ENCODE measurements around the gene PLEKHF1.

Gene PLEKHF1

DNA sequence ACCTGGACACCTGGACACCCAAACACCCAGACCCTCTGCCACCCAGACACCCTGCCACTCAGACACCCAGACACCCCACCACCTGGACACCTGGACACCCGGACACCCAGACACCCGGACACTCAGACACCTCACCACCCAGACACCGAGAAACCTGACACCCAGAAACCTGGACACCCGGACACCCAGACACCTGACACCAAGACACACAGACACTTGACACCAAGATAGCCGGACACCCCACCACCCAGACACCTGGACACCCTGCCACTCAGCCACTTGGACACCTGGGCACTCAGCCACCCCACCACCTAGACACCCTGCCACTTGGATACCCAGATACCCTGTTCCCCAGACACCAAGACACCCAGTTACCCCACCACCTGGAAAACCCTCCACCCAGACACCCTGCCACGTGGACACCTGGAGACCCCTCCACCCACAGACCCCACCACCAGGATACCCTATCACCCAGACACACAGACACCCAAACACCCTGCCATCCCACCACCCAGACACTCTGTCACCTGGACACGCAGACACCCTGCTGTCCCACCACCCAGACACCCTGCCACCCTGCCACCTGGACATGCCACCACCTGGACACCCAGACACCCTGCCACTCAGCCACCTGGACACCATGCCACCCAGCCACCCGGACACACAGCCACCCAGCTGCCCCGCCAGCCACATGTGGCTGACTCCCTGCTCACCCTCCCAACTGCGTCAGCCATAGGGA lies 32.4 kb downstream of the PLEKHF1 start:
- in situ Hi-C loops (cut with MboI; ENCODE audit: low sequenced_read_pairs) = no loop called here

DNA sequence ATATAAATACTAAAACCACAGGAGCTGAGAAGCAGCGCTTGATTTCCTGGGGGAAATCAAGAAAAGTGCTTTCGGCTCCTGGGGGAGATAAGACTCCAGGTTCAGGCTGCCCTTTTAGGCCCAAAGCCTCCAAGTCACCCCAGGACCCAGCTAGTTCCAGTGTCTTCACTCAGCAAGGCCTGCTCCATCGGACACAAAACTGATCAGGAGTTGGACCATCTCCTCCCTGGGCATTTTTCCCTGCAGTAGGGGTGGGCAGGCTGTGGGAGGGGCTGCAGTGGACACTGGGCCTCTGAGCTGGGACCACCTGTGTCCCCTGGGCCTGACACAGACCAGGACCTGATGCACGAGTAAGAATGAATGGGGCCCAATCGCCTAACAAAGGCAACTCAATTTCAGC lies 34.6 kb downstream of the PLEKHF1 start:
- in situ Hi-C loops (cut with MboI; ENCODE audit: low sequenced_read_pairs) = loop anchor here (25.0 kb wide), 1 partner anchor 413 kb away; no protein-coding TSS in a partner anchor

DNA sequence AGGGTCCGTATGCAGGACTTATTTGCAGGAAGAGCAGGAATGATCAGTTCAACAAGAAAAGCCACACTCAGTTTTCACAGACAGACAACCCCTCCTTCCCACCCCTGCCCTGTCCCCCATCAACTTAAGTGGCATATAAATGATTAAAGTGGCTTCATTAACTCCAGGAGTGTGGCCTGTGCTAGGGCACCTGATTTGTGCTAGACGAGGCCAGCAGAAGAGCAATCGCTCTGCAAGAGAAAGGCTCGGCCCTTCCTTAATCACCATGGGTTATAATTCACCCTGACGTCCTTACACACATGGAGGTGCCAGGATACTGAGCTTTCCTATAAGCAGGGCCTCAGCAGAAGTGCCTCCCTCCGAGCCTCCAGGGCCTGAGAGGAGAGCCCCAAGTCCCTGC lies 35.2 kb downstream of the PLEKHF1 start:
- in situ Hi-C loops (cut with MboI; ENCODE audit: low sequenced_read_pairs) = loop anchor here (25.0 kb wide), 1 partner anchor 413 kb away; no protein-coding TSS in a partner anchor

DNA sequence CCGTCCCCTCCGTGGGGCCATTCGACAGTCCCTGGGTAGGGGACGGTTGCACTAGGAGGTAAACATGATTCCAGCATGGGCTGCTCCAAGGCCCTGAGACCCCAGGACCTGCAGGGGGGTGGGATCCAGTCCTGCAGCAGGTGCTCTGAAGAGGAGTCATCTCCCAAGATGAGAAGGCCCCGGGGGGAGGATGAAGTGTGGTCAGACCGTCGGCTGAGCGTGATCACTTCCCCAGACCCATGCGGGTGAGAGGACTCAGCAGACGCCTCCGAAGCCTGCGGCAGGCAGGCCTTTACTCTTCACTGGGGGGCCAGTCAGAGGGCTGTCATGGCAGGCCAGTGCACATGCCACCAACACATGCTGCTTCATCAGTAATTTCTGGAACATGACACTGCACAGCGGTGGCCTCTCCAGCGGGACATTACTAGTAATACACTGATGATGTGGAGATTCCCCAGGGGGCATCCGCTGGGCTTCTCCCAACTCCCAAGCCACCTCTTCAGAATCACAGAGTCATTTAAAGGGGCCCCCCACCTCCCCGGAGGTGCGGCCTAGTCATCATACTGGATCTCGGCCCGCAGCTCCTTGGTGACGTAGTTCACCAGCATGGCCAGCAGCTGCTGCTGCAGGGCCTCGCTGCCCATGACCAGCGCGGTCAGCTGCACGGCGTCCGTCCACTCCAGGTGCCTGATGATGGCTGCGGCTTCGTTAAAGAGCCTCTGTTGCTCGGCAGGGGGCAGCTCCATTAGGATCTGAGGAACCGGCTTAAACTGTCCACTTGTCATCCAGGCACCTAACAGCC lies 37.1 kb downstream of the PLEKHF1 start:
- in situ Hi-C loops (cut with MboI; ENCODE audit: low sequenced_read_pairs) = loop anchor here (25.0 kb wide), 1 partner anchor 415 kb away; no protein-coding TSS in a partner anchor

DNA sequence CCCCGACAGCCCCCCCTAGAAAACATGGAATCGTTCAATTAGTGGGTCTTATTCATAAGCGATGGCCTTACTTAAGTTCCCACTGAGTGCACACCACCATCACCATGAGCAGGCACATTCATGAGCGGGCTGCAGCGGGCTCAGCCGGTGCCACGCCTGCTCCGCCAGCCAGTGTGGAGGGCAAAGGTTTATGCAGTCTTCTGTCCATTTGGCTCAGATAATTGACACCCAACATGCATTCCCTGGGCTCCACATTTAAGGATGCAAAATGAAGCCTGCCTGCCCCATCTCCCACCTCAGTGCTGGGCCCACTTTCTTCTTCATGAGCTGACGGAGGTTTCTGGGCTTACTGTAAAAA lies 37.7 kb downstream of the PLEKHF1 start:
- in situ Hi-C loops (cut with MboI; ENCODE audit: low sequenced_read_pairs) = loop anchor here (25.0 kb wide), 1 partner anchor 416 kb away; no protein-coding TSS in a partner anchor

DNA sequence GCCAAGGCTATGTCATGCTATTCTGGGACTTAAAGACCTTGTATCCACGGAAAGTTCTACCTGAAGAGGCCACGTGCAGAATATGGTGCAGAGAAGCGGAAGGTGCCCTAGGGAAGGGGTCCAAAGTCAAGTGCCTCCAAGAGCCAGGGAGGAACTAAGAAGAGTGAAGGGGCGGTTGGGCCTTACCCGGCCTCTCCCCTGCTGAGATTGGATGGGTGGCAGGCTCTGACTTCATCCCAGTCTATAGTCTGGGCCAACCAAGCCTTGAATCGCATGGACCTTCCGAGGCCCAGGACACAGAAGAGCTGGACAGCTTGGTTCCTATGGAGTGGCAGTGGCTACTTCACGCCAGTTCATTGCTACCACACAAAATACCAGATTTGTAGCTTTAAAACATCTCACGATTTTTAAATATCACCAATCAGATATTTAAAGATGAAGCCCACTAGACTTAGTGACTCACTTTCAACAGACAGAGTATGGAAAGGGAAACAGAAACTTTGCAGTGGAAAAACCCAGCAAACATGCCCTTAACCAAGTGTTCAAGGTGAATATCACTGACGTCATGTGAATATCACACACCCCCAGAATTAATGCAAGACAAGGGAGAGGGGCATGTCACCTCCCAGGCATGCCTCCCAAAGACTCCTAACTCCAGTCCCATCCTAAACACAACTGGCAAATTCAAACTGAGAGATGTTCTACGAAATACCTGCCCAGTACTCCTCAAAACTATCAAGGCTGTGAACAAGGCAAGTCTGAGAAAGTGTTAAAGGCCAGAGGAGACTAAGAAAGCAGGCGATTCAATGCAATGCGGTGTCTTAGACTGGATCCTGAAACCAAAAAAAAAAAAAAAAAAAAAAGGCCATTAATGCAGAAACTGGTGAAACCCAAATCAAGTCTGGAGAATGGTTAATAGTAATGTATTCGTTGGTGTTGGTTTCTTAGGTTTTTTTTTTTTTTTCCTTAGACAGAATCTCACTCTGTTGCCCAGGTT lies 39.6 kb downstream of the PLEKHF1 start:
- in situ Hi-C loops (cut with MboI; ENCODE audit: low sequenced_read_pairs) = loop anchor here (25.0 kb wide), 1 partner anchor 418 kb away; no protein-coding TSS in a partner anchor

DNA sequence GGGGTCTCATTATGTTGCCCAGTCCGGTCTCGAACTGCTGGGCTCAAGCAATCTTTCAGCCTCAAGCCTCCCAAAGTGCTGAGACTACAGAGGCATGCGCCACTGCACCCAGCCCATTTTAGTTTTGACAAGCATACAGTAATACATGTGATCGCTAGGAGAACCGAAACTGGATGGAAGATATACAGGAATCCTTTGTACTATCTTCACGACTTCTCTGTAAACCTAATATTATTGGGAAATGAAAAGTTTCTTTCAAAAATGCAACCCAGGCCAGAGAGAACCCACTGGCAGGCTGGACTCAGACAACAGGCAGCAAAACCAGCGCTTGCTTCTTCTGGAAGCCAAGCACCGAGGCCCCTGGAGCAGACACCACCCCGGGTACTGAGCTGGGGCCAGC lies 40.4 kb downstream of the PLEKHF1 start:
- in situ Hi-C loops (cut with MboI; ENCODE audit: low sequenced_read_pairs) = loop anchor here (25.0 kb wide), 1 partner anchor 418 kb away; no protein-coding TSS in a partner anchor

DNA sequence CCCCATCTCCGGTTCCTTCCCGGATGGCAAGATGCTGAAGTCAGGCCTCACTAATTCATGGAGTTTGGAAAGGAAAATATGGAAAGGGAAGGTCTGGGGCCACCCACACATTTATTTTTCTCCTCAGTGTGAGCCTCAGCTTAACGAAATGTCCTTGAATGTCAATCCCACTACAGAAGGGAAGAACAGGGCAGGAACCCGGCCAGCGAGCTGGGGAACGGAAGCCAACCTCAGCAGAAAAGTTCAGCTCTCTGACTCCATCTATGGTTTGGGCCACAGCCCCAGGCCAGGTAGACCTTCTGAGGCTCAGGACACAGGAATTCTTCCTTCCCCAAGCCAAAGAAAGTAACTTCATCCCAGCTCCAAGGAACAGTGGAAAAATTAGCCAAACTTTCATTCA lies 41.4 kb downstream of the PLEKHF1 start:
- in situ Hi-C loops (cut with MboI; ENCODE audit: low sequenced_read_pairs) = loop anchor here (25.0 kb wide), 1 partner anchor 419 kb away; no protein-coding TSS in a partner anchor

DNA sequence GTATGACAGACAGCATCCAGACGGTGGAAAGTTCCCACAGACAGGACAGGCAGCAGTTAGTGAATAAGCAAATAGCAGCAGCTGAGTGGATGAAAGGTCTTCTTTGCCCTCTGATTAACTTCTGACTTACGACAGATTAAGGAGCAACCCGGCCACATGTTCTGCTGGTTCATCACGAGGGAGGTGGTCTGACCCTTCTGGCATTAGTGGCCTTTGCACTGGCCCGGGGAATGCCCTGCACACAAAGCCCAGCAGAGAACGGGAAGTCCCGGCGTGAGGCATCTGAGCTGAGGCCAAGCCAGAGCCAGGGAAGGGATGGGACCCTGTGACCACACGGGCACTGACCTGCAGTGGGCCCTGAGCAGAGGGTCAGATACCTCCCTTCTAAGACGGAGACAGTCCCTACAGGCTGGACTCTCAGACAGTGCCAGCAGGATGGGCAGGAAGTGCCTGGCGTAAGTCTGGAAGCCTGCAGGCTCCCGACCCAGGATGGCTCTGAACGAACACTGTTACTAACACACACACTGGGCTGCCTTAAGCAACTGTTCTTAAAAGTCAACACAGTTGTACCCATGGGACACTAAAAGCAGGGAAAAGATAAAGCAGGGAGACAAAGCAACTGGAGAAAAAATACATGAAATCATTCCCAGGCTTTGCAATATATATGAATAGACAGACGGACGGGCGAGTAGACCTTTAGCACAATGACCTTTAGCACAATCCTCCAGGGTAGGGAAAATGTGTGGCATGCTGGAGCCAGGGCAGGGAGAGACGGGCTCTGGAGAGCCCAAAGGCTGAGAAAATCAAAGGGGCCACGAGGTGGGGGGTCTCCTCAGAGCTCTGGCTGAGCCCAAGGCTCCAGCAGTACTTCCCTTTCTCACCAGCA lies 43.5 kb downstream of the PLEKHF1 start:
- in situ Hi-C loops (cut with MboI; ENCODE audit: low sequenced_read_pairs) = loop anchor here (25.0 kb wide), 1 partner anchor 421 kb away; no protein-coding TSS in a partner anchor

DNA sequence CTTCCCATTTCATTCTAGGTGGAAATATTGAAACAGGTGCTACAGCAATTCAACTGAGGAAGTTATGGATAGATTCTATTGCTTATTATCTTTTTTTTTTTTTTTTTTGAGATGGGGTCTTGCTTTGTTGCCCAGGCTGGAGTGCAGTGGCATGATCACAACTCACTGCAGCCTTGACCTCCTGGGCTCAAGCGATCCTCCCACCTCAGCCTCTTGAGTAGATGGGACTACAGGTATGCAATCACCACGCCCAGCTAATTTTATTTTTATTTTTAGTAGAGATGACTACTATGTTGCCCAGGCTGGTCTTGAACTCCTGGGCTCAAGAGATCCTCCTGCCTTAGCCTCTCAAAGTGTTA lies 44.2 kb downstream of the PLEKHF1 start:
- in situ Hi-C loops (cut with MboI; ENCODE audit: low sequenced_read_pairs) = loop anchor here (25.0 kb wide), 1 partner anchor 422 kb away; no protein-coding TSS in a partner anchor

DNA sequence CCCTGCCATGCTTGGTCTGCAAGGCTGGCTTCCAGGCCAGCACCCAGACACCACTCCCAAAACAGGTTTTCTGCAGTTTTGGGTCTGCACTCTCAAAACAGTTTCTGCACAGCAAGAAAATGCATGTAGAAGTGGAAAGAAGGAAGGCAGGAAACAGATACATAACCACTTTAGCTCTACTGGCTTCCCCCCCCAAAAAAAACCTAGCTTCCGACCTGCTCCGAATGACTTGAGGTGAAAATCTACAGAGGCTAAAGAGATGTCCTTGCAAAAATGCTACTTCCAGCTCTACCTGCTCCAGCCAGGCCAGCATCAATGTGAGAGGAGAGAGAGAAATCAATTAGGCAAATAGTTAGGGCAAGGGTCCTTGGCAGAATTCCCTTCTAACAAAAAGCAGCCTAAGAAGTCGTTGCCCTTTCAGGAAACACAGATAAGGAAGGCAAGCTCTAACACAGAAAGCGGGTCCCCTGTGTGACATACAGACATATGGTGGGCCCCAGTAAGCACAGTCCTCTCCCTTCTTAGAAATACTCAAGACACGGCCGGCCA lies 46.4 kb downstream of the PLEKHF1 start:
- in situ Hi-C loops (cut with MboI; ENCODE audit: low sequenced_read_pairs) = loop anchor here (25.0 kb wide), 1 partner anchor 424 kb away; no protein-coding TSS in a partner anchor

DNA sequence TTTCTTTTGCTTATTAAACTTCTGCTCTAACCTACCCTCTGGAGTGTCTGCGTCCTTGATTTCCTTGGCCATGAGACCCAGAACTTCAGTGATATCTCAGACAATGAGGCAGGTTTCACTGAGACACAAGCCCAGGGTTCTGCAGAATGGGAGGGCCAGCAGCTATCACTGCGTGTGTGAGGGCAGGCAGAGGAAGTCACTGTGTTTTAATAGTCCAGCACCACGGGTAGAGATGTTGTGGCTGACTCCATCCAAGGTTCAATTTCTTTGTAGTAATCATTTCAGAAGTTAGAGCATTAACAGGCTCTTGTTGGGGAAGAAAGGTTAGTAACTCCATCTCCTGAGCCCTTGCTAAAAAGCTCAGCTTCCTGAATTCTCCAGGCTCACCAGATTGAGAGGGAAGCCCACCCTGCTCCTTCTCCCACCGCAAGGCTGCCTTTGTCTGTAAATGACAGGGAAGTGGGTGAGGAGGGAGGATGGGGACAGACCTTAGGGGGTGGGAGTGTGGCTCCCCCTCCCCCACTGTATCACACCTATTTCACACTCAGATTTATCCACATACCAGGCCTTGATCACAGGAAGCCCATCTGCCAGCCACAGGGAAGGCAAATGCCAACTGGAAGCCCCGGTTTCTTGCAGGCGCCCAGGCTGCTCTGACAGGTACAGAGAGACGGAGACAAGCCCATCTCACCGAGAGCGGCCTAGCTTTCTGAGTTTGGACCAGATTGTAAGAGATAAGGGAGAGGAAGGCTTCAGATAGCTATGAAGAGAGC lies 47.7 kb downstream of the PLEKHF1 start:
- in situ Hi-C loops (cut with MboI; ENCODE audit: low sequenced_read_pairs) = loop anchor here (25.0 kb wide), 1 partner anchor 426 kb away; no protein-coding TSS in a partner anchor

DNA sequence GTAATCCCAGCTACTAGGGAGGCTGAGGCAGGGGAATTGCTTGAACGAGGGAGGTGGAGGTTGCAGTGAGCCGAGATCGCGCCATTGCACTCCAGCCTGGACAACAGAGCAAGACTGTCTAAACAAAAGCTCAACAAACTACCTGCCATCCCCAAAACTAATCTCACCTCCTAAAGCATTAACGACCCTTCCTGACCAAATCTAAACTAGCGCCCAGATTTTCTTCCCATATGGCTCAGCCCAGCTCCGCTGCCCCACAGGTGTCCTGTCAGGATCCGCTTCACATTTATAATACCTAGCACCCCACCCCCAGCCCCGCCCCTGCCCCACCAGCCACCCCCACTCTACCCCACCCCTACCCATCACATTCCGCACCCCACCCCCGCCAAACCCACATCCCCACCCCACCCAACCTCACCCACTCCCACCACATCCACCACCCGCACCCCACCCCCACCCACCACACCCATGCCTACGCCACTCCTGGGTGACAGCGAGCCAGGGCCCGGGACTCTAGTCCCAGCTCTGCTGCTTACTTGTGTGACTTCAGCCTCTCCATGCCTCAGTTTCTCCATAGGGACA lies 49.2 kb downstream of the PLEKHF1 start:
- in situ Hi-C loops (cut with MboI; ENCODE audit: low sequenced_read_pairs) = loop anchor here (25.0 kb wide), 1 partner anchor 427 kb away; no protein-coding TSS in a partner anchor

DNA sequence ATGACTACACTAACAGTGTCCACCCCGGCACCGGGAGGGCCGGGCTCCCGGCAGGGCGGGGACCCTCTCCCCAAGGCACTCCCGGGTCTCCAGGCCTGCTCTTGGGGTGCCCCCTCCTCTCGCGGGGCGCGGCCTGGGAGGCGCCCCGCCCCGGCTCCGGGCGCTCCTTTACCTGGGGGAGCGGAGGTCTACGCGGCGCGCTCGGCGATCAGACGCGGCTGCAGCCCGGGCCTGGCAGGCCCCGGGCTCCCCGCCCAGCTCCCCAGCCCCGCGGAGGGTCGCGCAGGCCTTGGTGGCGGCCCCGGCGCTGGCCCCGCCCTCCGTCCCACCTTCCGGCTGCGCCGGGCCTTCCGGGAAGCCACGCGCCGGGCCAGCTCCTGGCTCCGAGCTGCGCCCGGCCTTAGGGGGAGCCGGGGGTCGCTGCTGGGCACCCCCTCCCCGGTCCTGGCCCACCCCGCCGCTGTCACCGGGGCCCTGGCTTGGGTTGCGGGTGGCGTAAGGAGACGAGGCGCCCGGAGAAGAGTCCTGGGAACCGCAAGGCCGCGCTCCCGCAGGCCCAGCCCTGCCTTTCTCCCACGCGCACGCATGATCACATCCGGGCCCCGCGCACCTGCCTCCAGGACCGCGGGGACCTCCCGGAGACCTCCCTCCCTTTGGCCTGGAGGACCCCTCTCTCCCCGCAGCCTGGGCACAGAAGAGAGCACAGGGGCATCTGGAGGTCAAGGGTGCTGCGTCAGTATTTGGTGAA lies 49.9 kb downstream of the PLEKHF1 start, which contains the start of gene C19orf12:
TSS of gene C19orf12 (minus strand) at position 309 of the 748 bp plus-strand sequence. CDS start 6,848 bp downstream, outside the sequence.
- in situ Hi-C loops (cut with MboI; ENCODE audit: low sequenced_read_pairs) = loop anchor here (25.0 kb wide), 1 partner anchor 428 kb away; no protein-coding TSS in a partner anchor

DNA sequence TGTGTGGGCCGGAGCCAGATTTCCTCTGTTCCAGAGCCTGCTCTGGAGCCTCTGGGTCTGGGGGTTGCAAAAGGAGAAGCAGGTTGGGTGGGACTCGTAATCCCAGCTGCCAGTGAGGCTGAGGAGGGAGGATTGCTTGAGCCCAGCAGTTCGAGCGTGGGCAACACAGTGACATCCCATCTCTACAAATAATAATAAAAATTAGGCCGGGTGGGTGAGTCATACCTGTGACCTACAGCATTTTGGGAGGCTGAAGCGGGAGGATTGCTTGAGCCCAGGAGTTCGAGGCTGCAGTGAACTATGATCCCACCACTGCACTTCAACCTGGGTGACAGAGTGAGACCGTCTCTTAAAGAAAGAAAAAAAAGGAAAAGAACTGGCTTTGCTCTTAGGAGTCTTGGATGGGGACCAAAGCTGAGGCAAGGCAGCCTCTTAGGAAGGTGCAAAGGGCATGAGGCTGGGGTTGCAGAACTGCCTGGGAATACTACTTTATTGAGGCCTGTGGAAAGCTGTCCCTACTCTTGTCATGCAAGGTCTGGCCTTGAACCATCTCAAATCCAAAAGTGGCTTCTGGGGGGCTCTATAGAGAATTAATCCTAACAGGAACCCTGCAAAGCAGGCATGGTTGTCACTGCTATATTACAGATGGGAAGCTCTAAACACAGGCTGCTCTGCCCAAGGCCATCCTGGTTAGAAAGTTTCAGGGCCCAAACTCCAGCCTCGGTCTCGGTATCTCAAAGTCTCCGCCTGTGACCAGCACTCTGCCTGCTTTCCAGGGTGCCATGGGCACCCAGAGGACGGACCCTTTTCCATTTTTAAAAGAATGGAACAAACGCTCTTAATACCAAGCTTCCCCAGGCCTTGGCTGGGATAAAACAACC lies 50.7 kb downstream of the PLEKHF1 start:
- in situ Hi-C loops (cut with MboI; ENCODE audit: low sequenced_read_pairs) = loop anchor here (25.0 kb wide), 1 partner anchor 429 kb away; no protein-coding TSS in a partner anchor

DNA sequence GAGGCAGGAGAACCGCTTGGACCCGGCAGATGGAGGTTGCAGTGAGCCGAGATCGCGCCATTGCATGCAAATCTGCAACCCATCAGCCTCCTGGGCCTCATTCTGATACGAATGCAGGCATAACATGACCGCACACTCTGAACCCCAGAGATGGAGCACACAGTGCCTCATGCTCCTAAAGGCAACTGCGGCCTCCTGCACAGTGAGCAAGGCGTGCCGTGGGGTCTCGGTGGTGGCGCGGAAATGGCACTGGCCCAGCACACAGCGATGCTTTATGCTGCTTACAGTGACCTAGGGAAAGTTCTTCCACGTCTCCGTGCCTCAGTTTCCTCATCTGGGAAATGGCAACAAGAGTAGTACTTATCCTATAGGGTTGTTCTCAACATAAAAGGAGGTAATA lies 51.8 kb downstream of the PLEKHF1 start:
- in situ Hi-C loops (cut with MboI; ENCODE audit: low sequenced_read_pairs) = loop anchor here (25.0 kb wide), 1 partner anchor 430 kb away; no protein-coding TSS in a partner anchor
